GM23338 (cell line): ENCODE measurements around the gene MEGF8. TPM values are rescaled to one million over a fixed set of nuclear protein-coding genes. Genes with fewer than 3 reads are reported as not detected.

Source experiments
- ATAC-seq: fragments of 200-7000 bp; cut with Tn5 transposase; 3 replicates; pipeline ENCODE4 v1.9.1; 2020
- DNase-seq: peaks from one replicate; pipeline ENCODE4 v3.0.0-alpha.2; 2015; ENCODE audit warnings: low spot score
- H2AFZ ChIP-seq: fragments of 200-600 bp; sonication (generic); 2 replicates; pipeline ENCODE4 v1.8.0; 2016; ENCODE audit warnings: antibody characterized with exemption, mild to moderate bottlenecking, moderate library complexity
- H3F3A ChIP-seq: fragments of 200-600 bp; sonication (generic); replicated peaks from 2 replicates; pipeline ENCODE4 v1.8.0; 2017; ENCODE audit warnings: antibody characterized with exemption, mixed run types, low read depth
- H3K27ac ChIP-seq: fragments of 200-600 bp; sonication (generic); 2 replicates; pipeline ENCODE4 v1.6.1; 2016; ENCODE audit warnings: low read depth
- H3K27me3 ChIP-seq: fragments of 200-600 bp; sonication (generic); 2 replicates; pipeline ENCODE4 v1.8.0; 2016; ENCODE audit warnings: mild to moderate bottlenecking, mixed run types, moderate library complexity; ENCODE audit not compliant: insufficient read depth
- H3K36me3 ChIP-seq: fragments of 200-600 bp; sonication (generic); 2 replicates; pipeline ENCODE4 v1.8.0; 2016; ENCODE audit warnings: mild to moderate bottlenecking; ENCODE audit not compliant: insufficient read depth
- H3K4me1 ChIP-seq: fragments of 200-600 bp; sonication (generic); 2 replicates; pipeline ENCODE4 v1.8.0; 2016; ENCODE audit warnings: mild to moderate bottlenecking, moderate library complexity; ENCODE audit not compliant: insufficient read depth
- H3K4me2 ChIP-seq: fragments of 200-600 bp; sonication (generic); 2 replicates; pipeline ENCODE4 v1.7.1; 2017; ENCODE audit warnings: mixed run types
- H3K4me3 ChIP-seq: fragments of 200-600 bp; sonication (generic); 2 replicates; pipeline ENCODE4 v1.6.1; 2016; ENCODE audit warnings: mixed run types
- H3K79me2 ChIP-seq: fragments of 200-600 bp; sonication (generic); replicated peaks from 2 replicates; pipeline ENCODE4 v1.8.0; 2017; ENCODE audit warnings: mild to moderate bottlenecking; ENCODE audit not compliant: insufficient read depth
- H3K9me2 ChIP-seq: fragments of 200-600 bp; sonication (generic); 2 replicates; pipeline ENCODE4 v1.8.0; 2017; ENCODE audit not compliant: insufficient read depth
- H4K20me1 ChIP-seq: fragments of 200-600 bp; sonication (generic); replicated peaks from 2 replicates; pipeline ENCODE4 v1.8.0; 2017; ENCODE audit warnings: mild to moderate bottlenecking; ENCODE audit not compliant: insufficient read depth
- H3K27ac Mint-ChIP-seq: 2 replicates; pipeline ENCODE4 v1.8.0; 2020; ENCODE audit warnings: inconsistent platforms, mild to moderate bottlenecking, moderate library complexity, mixed read lengths
- H3K27me3 Mint-ChIP-seq: 3 replicates; pipeline ENCODE4 v1.8.0; 2022; ENCODE audit warnings: low read depth, mild to moderate bottlenecking, moderate library complexity, mixed read lengths, inconsistent platforms; ENCODE audit not compliant: insufficient read depth, poor library complexity
- H3K36me3 Mint-ChIP-seq: 3 replicates; pipeline ENCODE4 v1.8.0; 2021; ENCODE audit warnings: low read depth, mild to moderate bottlenecking, inconsistent platforms, moderate library complexity, mixed read lengths
- H3K4me1 Mint-ChIP-seq: 3 replicates; pipeline ENCODE4 v1.8.0; 2020; ENCODE audit warnings: mild to moderate bottlenecking, inconsistent platforms, mixed read lengths
- H3K4me3 Mint-ChIP-seq: 3 replicates; pipeline ENCODE4 v1.8.0; 2021; ENCODE audit warnings: moderate library complexity, mild to moderate bottlenecking, inconsistent platforms, mixed read lengths
- H3K9me3 Mint-ChIP-seq: 3 replicates; pipeline ENCODE4 v1.8.0; 2020; ENCODE audit warnings: moderate library complexity, mild to moderate bottlenecking, inconsistent platforms, mixed read lengths
- ZNF331 ChIP-seq: fragments of 250-450 bp; sonication (Bioruptor Pico); IDR thresholded peaks from 2 replicates; pipeline ENCODE4 v1.5.0; 2020; ENCODE audit warnings: low read depth, mild to moderate bottlenecking, moderate library complexity
- polyA plus RNA-seq: library from polyadenylated mRNA; unstranded; fragments of >200 nt; fragmentation: Nextera tagmentation; extraction: Ambion mirVana; gene quantifications from 2 replicates; pipeline ENCODE4 v1.2.1, GENCODE V29; 2016
- total RNA-seq: library from RNA; depleted of rRNA; stranded (reverse); fragments of >200 nt; shearing (Covaris generic); gene quantifications from 2 replicates; pipeline ENCODE4 v1.2.3, GENCODE V29; 2014
- TF ChIP-seq, protein P1 (sequence below), 2 experiments: fragments of 200-600 bp in 1 of 2; sonication (generic) in 1 of 2; conservative IDR thresholded peaks; 2 replicates each; pipeline versions ENCODE4 v1.5.1 to v1.6.1; 2016 to 2017; ENCODE audit warnings: antibody characterized with exemption in 2 of 2, low read depth in 2 of 2, mild to moderate bottlenecking in 2 of 2, moderate library complexity in 1 of 2
- TF ChIP-seq, protein P2 (sequence below): IDR thresholded peaks from 2 replicates; pipeline ENCODE4 v1.6.1; 2016; ENCODE audit warnings: antibody characterized with exemption

Gene MEGF8
- total and polyA plus RNA-seq, 2 experiments from 2014 or later, result 6.2 to 40.5 TPM

DNA sequence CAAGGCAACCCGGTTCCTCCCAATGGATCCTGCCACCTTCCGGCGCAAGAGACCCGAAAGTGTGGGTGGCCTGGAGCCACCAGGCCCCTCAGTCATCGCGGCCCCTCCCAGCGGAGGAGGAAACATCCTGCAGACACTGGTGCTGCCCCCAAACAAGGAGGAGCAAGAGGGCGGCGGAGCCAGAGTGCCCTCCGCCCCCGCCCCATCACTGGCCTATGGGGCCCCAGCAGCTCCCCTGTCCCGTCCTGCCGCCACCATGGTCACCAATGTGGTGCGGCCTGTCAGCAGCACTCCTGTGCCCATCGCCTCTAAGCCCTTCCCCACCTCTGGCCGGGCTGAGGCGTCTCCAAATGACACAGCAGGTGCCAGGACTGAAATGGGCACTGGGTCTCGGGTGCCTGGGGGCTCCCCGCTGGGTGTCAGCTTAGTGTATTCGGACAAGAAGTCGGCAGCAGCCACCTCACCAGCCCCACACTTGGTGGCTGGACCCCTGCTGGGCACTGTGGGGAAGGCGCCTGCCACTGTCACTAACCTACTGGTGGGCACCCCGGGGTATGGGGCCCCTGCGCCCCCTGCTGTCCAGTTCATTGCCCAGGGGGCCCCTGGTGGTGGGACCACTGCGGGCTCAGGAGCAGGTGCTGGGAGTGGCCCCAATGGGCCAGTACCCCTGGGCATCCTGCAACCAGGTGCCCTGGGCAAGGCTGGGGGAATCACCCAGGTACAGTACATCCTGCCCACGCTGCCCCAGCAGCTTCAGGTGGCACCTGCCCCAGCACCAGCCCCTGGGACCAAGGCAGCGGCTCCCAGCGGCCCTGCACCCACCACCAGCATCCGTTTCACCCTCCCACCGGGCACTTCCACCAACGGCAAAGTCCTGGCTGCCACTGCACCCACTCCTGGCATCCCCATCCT is 34.7 kb upstream of the MEGF8 start:
- Mint-ChIP-seq H3K27ac (peak overlapping the region; percentile 67; the same call in 1 of the 2 replicates), H3K9me3 (no peaks in the 10 kb centered on the region), H3K4me1 (peaks cover 25% of the 10 kb centered on the region), H3K4me3 (peak overlapping the region; percentile 22; the same call in 1 of the 3 replicates), H3K27me3 (peaks cover 14% of the 10 kb centered on the region), H3K36me3 (peaks cover 41% of the 10 kb centered on the region)
- no peaks in the 10 kb centered on the region for H3K27me3 ChIP-seq
- peaks cover 4% of the 10 kb centered on the region; the same call in 1 of the 2 replicates for H3K36me3 ChIP-seq
- H3K27ac ChIP-seq, result no peak overlapping the region
- ATAC-seq (peak; percentile 8; the same call in 2 of the 3 replicates), DNase-seq (peak; percentile 44)
- H3F3A ChIP-seq, result peaks cover 6% of the 10 kb centered on the region
- peaks cover 4% of the 10 kb centered on the region for H3K4me1 ChIP-seq
- H3K4me3 ChIP-seq, result no peak overlapping the region
- peaks cover 8% of the 10 kb centered on the region; the same call in 1 of the 2 replicates for H4K20me1 ChIP-seq
- H3K9me2 ChIP-seq, result no peaks in the 10 kb centered on the region
- no peak overlapping the region for H3K4me2 ChIP-seq
- peaks cover 4% of the 10 kb centered on the region for H3K79me2 ChIP-seq
- no peak for TF ChIP-seq ZNF331 (CRISPR knock-in tag)
- TF ChIP-seq, protein P1, sequence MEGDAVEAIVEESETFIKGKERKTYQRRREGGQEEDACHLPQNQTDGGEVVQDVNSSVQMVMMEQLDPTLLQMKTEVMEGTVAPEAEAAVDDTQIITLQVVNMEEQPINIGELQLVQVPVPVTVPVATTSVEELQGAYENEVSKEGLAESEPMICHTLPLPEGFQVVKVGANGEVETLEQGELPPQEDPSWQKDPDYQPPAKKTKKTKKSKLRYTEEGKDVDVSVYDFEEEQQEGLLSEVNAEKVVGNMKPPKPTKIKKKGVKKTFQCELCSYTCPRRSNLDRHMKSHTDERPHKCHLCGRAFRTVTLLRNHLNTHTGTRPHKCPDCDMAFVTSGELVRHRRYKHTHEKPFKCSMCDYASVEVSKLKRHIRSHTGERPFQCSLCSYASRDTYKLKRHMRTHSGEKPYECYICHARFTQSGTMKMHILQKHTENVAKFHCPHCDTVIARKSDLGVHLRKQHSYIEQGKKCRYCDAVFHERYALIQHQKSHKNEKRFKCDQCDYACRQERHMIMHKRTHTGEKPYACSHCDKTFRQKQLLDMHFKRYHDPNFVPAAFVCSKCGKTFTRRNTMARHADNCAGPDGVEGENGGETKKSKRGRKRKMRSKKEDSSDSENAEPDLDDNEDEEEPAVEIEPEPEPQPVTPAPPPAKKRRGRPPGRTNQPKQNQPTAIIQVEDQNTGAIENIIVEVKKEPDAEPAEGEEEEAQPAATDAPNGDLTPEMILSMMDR (conservative IDR thresholded peaks at IDR 0.05; ENCODE audit: low read depth in 2 of 2), result peak; percentile 47 to 61
- no peak overlapping the region for H2AFZ ChIP-seq

DNA sequence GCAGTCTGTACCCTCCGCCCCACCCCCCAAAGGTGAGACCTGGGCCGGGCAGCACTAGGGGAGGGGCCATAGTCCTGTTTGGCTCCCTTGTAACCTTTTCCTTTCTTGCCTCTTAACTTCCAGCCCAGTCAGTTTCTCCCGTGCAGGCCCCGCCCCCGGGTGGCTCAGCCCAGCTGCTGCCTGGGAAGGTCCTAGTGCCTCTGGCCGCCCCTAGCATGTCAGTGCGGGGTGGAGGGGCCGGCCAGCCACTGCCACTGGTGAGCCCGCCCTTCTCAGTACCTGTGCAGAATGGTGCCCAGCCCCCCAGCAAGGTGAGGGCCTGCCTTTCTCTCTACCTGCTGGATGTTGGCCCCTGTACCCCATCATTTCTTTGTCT is 34.0 kb upstream of the MEGF8 start:
- H3K4me3 Mint-ChIP-seq, result peak overlapping the region; percentile 22; the same call in 1 of the 3 replicates
- H3K4me1 Mint-ChIP-seq, result peaks cover 23% of the 10 kb centered on the region
- peak overlapping the region; percentile 67 for H3K27ac Mint-ChIP-seq
- DNase-seq (peak; percentile 61), ATAC-seq (peak; percentile 21)
- no peaks in the 10 kb centered on the region for H3K79me2 ChIP-seq
- H4K20me1 ChIP-seq, result peaks cover 11% of the 10 kb centered on the region; the same call in 1 of the 2 replicates
- no peak overlapping the region for H3K4me3 ChIP-seq
- H3K27me3 Mint-ChIP-seq, result peaks cover 16% of the 10 kb centered on the region
- no peaks in the 10 kb centered on the region for H3K27me3 ChIP-seq
- TF ChIP-seq, protein P2, sequence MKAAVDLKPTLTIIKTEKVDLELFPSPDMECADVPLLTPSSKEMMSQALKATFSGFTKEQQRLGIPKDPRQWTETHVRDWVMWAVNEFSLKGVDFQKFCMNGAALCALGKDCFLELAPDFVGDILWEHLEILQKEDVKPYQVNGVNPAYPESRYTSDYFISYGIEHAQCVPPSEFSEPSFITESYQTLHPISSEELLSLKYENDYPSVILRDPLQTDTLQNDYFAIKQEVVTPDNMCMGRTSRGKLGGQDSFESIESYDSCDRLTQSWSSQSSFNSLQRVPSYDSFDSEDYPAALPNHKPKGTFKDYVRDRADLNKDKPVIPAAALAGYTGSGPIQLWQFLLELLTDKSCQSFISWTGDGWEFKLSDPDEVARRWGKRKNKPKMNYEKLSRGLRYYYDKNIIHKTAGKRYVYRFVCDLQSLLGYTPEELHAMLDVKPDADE, result no peak; the same call in 1 of the 2 replicates
- H3K9me2 ChIP-seq, result no peaks in the 10 kb centered on the region
- H3K9me3 Mint-ChIP-seq, result no peaks in the 10 kb centered on the region
- peaks cover 11% of the 10 kb centered on the region for H3F3A ChIP-seq
- H3K36me3 Mint-ChIP-seq, result peaks cover 41% of the 10 kb centered on the region
- H3K27ac ChIP-seq, result no peak overlapping the region
- peaks cover 6% of the 10 kb centered on the region; the same call in 1 of the 2 replicates for H3K4me1 ChIP-seq
- peaks cover 4% of the 10 kb centered on the region; the same call in 1 of the 2 replicates for H3K36me3 ChIP-seq
- no peak overlapping the region for H3K4me2 ChIP-seq
- H2AFZ ChIP-seq, result no peak overlapping the region
